Stomach (tissue), 8 donors: ENCODE data around the gene MKRN2OS. TPM values are rescaled to one million over a fixed set of nuclear protein-coding genes. Genes with fewer than 3 reads are reported as not detected.

Experiments used
- polyA plus RNA-seq, 3 donors: library from polyadenylated mRNA; stranded (reverse); fragments of 200-250 nt; gene quantifications; one replicate each; pipeline ENCODE4 v1.2.3, GENCODE V29; 2013
- small RNA-seq, 4 donors: library from RNA; depleted of rRNA; stranded (forward); fragments of <200 nt; gene quantifications; one replicate each; pipeline ENCODE3, GENCODE V24; 2016
- total RNA-seq, 5 donors: library from RNA; depleted of rRNA; stranded (reverse); fragments of >200 nt; gene quantifications; one replicate each; pipeline versions ENCODE4 v1.1.0 to v1.2.3, GENCODE V29; 2014 to 2016
- donor health status: healthy with polysubstance abuse.
- donor health status: Bipolar disorder and iron deficiency.
- donor health status: healthy.

Gene MKRN2OS
- total and polyA plus RNA-seq, 8 donors, result 3.1 to 11.0 (median 4.3) TPM; not detected in 4

Small RNAs within 50 kb of the gene (small RNA-seq; reads per million reads assigned to genes)
- gene RF00017 (0 reads per million in 4 donors), gene RNA5SP123 (0 to 0.31 (median 0.13) reads per million in 4 donors), gene RNU6-377P (0 reads per million in 4 donors)

Other genes starting within 250 kb of the MKRN2OS start
- 10 to 100 TPM; 12.9 to 43.0 (median 33.9) TPM for gene TSEN2, start 61.0 kb downstream of the MKRN2OS start, total RNA-seq
- 10 to 100 TPM; 10.7 to 16.8 (median 11.0) TPM for gene TSEN2, start 61.0 kb downstream of the MKRN2OS start, polyA plus RNA-seq
- gene MKRN2, start 11.6 kb upstream of the MKRN2OS start, total RNA-seq, result 10 to 100 TPM; 15.6 to 39.1 (median 31.5) TPM
- 10 to 100 TPM; 13.3 to 15.7 (median 14.4) TPM for gene MKRN2, start 11.6 kb upstream of the MKRN2OS start, polyA plus RNA-seq
- 100 to 1,000 TPM in 3 of 5 donors, 10 to 100 TPM in 2; 51.0 to 156 (median 113) TPM for gene RAF1, start 118.6 kb upstream of the MKRN2OS start, total RNA-seq
- gene RAF1, start 118.6 kb upstream of the MKRN2OS start, polyA plus RNA-seq, result 10 to 100 TPM; 36.7 to 54.1 (median 46.3) TPM
- gene TMEM40, start 213.8 kb upstream of the MKRN2OS start, total RNA-seq, result not detected
- gene TMEM40, start 213.8 kb upstream of the MKRN2OS start, polyA plus RNA-seq, result 100 to 1,000 TPM in 1 of 3 donors, not detected in 2; 141 TPM